NCI-H446 (cell line): Measurements from ENCODE around the gene HABP2.

Experiments
- DNase-seq, 2 experiments: peaks; one replicate each; lab custom pipeline; 2025; lab: John Stamatoyannopoulos, UW

The HABP2 gene

GRCh38 chr10:113527211-113527906, 25.5 kb upstream of the HABP2 start:
- no peak for DNase-seq

- DNase-seq: no peak
Measured at GRCh38 chr10:113528876-113529275, 24.0 kb upstream of the HABP2 start.

GRCh38 chr10:113529575-113529974, 23.3 kb upstream of the HABP2 start:
- DNase-seq: no peak

DNA sequence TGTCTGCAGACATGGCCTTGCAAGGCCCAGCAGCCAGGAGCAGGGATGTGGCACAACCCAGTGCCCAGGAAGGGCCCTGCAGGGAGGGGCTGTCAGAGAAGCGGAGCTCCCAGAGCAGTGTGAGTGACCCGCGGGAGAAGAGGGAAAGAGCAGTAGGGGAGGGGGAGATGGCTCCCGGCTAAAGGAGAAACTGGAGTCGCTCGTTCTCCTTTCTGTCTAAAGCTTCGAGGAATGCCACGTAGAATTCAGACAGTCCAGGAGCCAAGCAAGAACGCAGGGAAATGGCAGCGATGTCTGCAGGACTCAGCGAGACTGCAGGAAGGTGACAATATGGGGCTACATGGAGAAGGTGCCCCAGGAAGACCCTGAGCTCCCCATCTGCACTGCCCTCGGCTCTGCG, 22.4 kb upstream of the HABP2 start:
- no peak for DNase-seq

- no peak for DNase-seq
Measured at GRCh38 chr10:113532724-113533123, 20.1 kb upstream of the HABP2 start.

- no peak for DNase-seq
Measured at GRCh38 chr10:113533801-113534200, 19.1 kb upstream of the HABP2 start.

- no peak for DNase-seq
Measured at GRCh38 chr10:113534423-113534822, 18.4 kb upstream of the HABP2 start.

DNA sequence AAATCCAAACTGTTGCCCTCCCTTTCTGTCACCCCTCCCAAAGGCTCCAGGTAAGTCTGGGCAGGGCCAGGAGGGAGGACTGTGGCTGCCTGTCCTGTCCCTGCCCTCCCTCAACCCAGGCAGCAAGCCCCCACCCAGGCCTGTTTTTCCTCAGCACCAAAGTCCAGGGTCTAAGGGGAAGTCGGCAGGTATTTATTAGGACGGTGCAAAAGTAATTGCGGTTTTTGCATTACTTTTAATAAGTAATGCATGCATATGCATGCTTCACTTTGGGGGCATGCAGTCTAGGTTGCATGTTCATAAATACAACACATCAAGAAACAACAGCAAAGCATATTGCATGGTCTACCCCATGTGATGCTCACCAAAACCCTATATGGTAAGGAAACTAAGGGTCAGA, 15.2 kb upstream of the HABP2 start:
- DNase-seq: no peak

GRCh38 chr10:113538151-113538550, 14.7 kb upstream of the HABP2 start:
- no peak for DNase-seq

DNA sequence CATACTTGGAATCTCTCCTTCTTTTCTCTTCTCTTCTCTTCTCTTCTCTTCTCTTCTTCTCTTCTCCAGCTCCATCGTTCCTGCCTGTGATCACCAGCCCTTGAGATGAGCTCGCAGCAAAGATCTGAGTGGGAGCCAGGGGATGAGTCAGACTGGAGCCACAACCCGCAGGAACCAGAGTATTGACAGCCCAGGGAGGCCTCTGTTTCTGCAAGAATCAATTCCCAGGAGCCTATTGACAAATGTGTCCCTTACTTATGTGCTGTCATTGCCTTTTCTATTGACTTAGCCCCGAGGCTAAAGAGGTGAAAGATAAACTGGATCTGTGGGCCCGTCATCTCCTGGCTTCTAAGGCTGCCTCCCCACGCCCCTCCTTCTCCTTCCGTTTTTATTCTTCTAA, 13.1 kb upstream of the HABP2 start:
- no peak for DNase-seq

GRCh38 chr10:113540845-113541548, 11.9 kb upstream of the HABP2 start:
- no peak for DNase-seq

GRCh38 chr10:113541549-113541927, 11.3 kb upstream of the HABP2 start:
- no peak for DNase-seq

- no peak for DNase-seq
Measured at GRCh38 chr10:113543107-113543955, 9.5 kb upstream of the HABP2 start.

DNA sequence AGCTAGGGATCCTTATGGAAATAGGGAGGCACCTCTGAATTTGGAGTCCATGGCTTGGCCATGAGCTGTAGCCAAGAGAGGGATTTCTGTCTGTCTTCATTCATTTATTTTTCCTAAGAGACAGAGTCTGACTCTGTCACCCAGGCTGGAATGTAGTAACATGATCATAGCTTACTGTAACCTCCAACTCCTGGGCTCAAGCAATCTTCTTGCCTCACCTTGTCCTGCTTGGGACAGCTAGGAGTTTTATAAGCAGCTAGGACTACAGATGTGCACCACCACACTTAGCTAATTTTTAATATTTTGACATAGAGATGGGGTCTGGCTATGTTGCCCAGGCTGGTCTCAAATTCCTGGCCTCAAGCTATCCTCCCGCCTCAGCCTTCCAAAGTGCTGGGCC, 8.5 kb upstream of the HABP2 start:
- DNase-seq: no peak

DNA sequence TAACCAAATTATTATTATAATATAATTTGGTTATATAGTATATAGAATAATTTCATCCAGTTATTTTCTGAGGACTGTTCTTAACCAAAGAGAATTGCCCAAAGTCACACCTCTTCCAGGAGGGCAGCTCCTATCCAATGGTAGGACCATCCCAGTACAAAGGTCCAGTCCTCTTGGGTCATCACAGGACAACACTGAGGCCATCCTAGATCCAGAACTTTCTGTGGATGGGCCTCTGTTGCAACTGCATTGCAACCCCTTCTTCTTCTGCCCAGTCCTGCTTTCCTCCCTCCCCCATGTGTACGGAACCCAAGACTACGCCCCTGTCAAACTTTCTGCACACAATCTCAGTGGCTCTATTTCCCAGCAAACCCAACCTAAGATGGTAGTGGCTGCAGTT, 5.4 kb upstream of the HABP2 start:
- no peak for DNase-seq

GRCh38 chr10:113549856-113550255, 3.0 kb upstream of the HABP2 start:
- no peak for DNase-seq

GRCh38 chr10:113550365-113550764, 2.5 kb upstream of the HABP2 start:
- no peak for DNase-seq

DNA sequence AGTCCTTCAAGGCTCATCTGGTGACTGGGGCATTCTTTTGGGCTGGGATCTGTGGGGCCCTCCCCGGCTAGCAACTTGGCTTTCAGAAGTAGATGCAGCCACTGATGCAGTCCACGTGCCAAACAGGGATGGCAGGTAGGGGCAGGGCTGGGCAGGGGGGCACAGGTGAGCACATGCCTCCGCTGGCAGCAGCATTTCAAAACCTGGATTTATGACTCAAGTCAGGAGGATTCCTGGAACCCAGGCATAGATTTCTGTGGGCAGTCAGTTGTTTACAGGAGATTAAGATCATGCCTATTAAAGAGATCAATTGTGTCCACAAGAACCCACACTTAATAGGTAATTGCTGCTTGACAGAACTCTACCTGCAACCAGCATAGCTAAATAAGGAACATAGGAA, 839 bp upstream of the HABP2 start:
- no peak for DNase-seq

DNA sequence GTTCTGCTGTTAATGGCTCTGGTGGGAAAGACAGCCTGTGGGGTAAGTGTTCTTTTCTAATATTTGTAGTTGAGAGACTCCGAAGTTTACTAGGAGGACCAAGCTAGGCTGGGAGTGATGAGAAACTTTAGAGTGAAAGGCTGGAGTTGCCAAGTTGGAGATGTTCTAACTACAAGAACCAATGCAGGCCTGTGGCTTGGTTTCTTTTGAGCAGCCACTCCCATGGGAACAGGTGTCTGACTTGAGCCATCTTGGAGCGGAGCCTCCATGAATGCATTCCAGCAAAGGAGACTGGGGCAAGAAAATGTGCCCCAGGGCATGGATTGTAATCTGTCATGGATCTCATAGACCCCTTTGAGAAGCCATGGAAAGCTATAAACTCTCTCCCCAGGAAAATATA, 296 bp downstream of the HABP2 start:
- DNase-seq: no peak

DNA sequence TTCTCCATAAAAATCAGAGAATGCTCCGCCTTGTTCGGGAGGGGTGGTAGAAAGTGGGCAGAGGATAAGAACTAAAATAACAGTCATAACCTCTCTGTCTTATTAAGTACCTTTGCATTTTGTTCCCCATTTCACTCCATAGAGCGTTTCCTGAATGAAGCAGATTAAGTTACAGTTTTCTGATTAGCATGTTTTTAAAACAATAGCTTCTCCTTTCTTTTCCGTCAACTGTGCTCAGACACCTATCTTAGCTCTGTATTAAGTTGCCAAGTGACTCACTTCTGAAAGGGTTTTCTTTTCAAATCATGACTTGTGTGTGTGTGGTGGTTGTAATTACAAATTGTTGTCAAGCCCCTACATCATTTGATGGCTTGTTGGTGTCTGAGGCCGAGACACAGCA, 1.4 kb downstream of the HABP2 start:
- no peak for DNase-seq

DNA sequence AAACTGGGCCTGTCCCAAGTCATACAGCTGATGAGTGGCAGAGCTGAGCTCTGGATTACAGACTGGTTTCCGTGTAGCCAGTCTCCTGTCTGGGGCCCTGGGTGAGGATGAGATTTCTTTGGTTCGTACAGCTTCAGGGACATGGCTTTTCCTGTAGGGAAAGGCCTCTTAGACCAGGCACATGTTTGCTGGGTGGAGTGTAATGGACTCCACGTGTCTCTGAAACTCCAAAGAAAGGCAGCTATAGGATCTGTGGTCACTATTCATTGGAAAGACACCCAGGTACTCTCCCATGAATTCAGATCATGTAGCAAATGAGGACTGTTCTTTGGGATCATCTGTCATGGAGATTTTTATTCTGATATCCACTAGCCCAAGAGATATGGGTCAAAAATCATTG, 2.4 kb downstream of the HABP2 start:
- DNase-seq: no peak

- DNase-seq: no peak
Measured at GRCh38 chr10:113555751-113556150, 2.9 kb downstream of the HABP2 start.

- no peak for DNase-seq
Measured at GRCh38 chr10:113557424-113557862, 4.6 kb downstream of the HABP2 start.
